Fibroblast of skin of back (primary cell): ENCODE data around the gene UBE2F.
"Not testable (repeated sequence)": the region's sequence is repeated elsewhere in the genome, so short reads cannot be mapped to it uniquely, and the experiment has no call there.

Source experiments
- DNase-seq: peaks from one replicate; pipeline ENCODE4 v3.0.0-alpha.2; 2013

The UBE2F gene

GRCh38 chr2:237944302-237944701 lies 22.5 kb upstream of the UBE2F start:
- DNase-seq = no peak

- no peak for DNase-seq
Observed at GRCh38 chr2:237946423-237946822, 20.4 kb upstream of the UBE2F start.

GRCh38 chr2:237951354-237951753 lies 15.5 kb upstream of the UBE2F start:
- not testable (repeated sequence) for DNase-seq

- DNase-seq = no peak
Observed at GRCh38 chr2:237951878-237952277, 14.9 kb upstream of the UBE2F start.

- no peak for DNase-seq
Observed at GRCh38 chr2:237952851-237953250, 14.0 kb upstream of the UBE2F start.

GRCh38 chr2:237955640-237956401 lies 11.0 kb upstream of the UBE2F start:
- no peak for DNase-seq

GRCh38 chr2:237956402-237956736 lies 10.4 kb upstream of the UBE2F start:
- DNase-seq = no peak

GRCh38 chr2:237961637-237962036 lies 5.2 kb upstream of the UBE2F start:
- no peak for DNase-seq

GRCh38 chr2:237962432-237963084 lies 4.3 kb upstream of the UBE2F start:
- no peak for DNase-seq

GRCh38 chr2:237963490-237963991 lies 3.3 kb upstream of the UBE2F start:
- DNase-seq = not testable (repeated sequence)

GRCh38 chr2:237964194-237964577 lies 2.6 kb upstream of the UBE2F start:
- no peak for DNase-seq

GRCh38 chr2:237964578-237965404 lies 2.0 kb upstream of the UBE2F start:
- DNase-seq = no peak

- not testable (repeated sequence) for DNase-seq
Observed at GRCh38 chr2:237965844-237966243, 970 bp upstream of the UBE2F start.

- DNase-seq = no peak
Observed at GRCh38 chr2:237966250-237966564, 607 bp upstream of the UBE2F start.

GRCh38 chr2:237967463-237967951 lies 693 bp downstream of the UBE2F start:
- DNase-seq = peak; percentile 15

- DNase-seq = peak; percentile 63
Observed at GRCh38 chr2:237968048-237968862, 1.4 kb downstream of the UBE2F start.

GRCh38 chr2:237971661-237972060 lies 4.8 kb downstream of the UBE2F start:
- no peak for DNase-seq

- no peak for DNase-seq
Observed at GRCh38 chr2:237972211-237972610, 5.4 kb downstream of the UBE2F start.

- DNase-seq = no peak
Observed at GRCh38 chr2:237972936-237973335, 6.1 kb downstream of the UBE2F start.

- no peak for DNase-seq
Observed at GRCh38 chr2:237977380-237977779, 10.6 kb downstream of the UBE2F start.

GRCh38 chr2:237978058-237978712 lies 11.4 kb downstream of the UBE2F start:
- no peak for DNase-seq

GRCh38 chr2:237979331-237979730 lies 12.5 kb downstream of the UBE2F start:
- peak; percentile 13 for DNase-seq
